Activated T-helper 2 cell treated with anti-CD3 and anti-CD28 coated beads, Interferon-gamma antibody, Interleukin-2, Interleukin-4, amounts not matched to agents 10 μg/mL and 5 μg/mL and 100 μg/mL, durations not matched to agents 14 hours and 24 hours and 36 hours (primary cell): ENCODE results near the gene PXDC1. TPM values are rescaled to one million over a fixed set of nuclear protein-coding genes. Genes with fewer than 3 reads are reported as not detected.

Experiments
- DNase-seq: peaks from one replicate; pipeline ENCODE4 v3.0.0; 2021; ENCODE audit warnings: low spot score
- H3K27ac Mint-ChIP-seq: one replicate; pipeline ENCODE4 v1.8.0; 2021; ENCODE audit warnings: mixed read lengths
- H3K27me3 Mint-ChIP-seq: one replicate; pipeline ENCODE4 v1.8.0; 2021; ENCODE audit warnings: low read depth, mixed read lengths
- H3K36me3 Mint-ChIP-seq: one replicate; pipeline ENCODE4 v1.8.0; 2021; ENCODE audit warnings: low read depth, mixed read lengths
- H3K4me1 Mint-ChIP-seq: one replicate; pipeline ENCODE4 v1.8.0; 2021; ENCODE audit warnings: low read depth, mixed read lengths
- H3K4me3 Mint-ChIP-seq: one replicate; pipeline ENCODE4 v1.8.0; 2021; ENCODE audit warnings: low read depth, mild to moderate bottlenecking, moderate library complexity, mixed read lengths
- H3K9me3 Mint-ChIP-seq: one replicate; pipeline ENCODE4 v1.8.0; 2021; ENCODE audit warnings: mixed read lengths
- intact Hi-C: fragments of 100-400 bp; cut with micrococcal nuclease; formaldehyde crosslinking; loops from one replicate; pipeline ENCODE4 v1.15.1; 2023
- total RNA-seq: library from RNA; stranded (reverse); gene quantifications from 2 replicates; pipeline ENCODE4 v1.2.3, GENCODE V29; 2022

PXDC1 gene
- total RNA-seq, 1 donor from 2014 or later, result 1.1 TPM

GRCh38 chr6:3753228-3753835 lies 1.8 kb upstream of the PXDC1 start:
- no peaks in the 10 kb centered on the region for H3K36me3 Mint-ChIP-seq
- no peak for DNase-seq
- H3K4me3 Mint-ChIP-seq, result no peak overlapping the region
- H3K9me3 Mint-ChIP-seq, result no peaks in the 10 kb centered on the region
- intact Hi-C loops, result no loop called here
- peaks cover 54% of the 10 kb centered on the region for H3K27me3 Mint-ChIP-seq
- H3K4me1 Mint-ChIP-seq, result peaks cover 2% of the 10 kb centered on the region
- no peak overlapping the region for H3K27ac Mint-ChIP-seq

GRCh38 chr6:3752531-3753227 lies 1.2 kb upstream of the PXDC1 start:
- Mint-ChIP-seq H3K9me3 (no peaks in the 10 kb centered on the region), H3K27ac (no peak overlapping the region), H3K36me3 (no peaks in the 10 kb centered on the region), H3K4me3 (peak overlapping the region; percentile 74), H3K4me1 (peaks cover 2% of the 10 kb centered on the region), H3K27me3 (peaks cover 60% of the 10 kb centered on the region)
- intact Hi-C loops, result no loop called here
- DNase-seq, result no peak

GRCh38 chr6:3751730-3752530 lies 417 bp upstream of the PXDC1 start:
- peaks cover 2% of the 10 kb centered on the region for H3K4me1 Mint-ChIP-seq
- no peaks in the 10 kb centered on the region for H3K9me3 Mint-ChIP-seq
- peaks cover 66% of the 10 kb centered on the region for H3K27me3 Mint-ChIP-seq
- intact Hi-C loops, result no loop called here
- H3K27ac Mint-ChIP-seq, result no peak overlapping the region
- H3K4me3 Mint-ChIP-seq, result peak overlapping the region; percentile 46
- H3K36me3 Mint-ChIP-seq, result no peaks in the 10 kb centered on the region
- DNase-seq, result peak; percentile 54

GRCh38 chr6:3750317-3751076 lies 1.0 kb downstream of the PXDC1 start:
- peaks cover 2% of the 10 kb centered on the region for H3K4me1 Mint-ChIP-seq
- peaks cover 61% of the 10 kb centered on the region for H3K27me3 Mint-ChIP-seq
- intact Hi-C loops, result no loop called here
- no peak overlapping the region for H3K27ac Mint-ChIP-seq
- DNase-seq, result no peak
- H3K9me3 Mint-ChIP-seq, result no peaks in the 10 kb centered on the region
- H3K36me3 Mint-ChIP-seq, result no peaks in the 10 kb centered on the region
- H3K4me3 Mint-ChIP-seq, result no peak overlapping the region

- intact Hi-C loops, result loop anchor here (2.0 kb wide), 1 partner anchor 137 kb away; no protein-coding TSS in a partner anchor
- Mint-ChIP-seq H3K9me3 (no peaks in the 10 kb centered on the region), H3K27ac (no peak overlapping the region), H3K4me1 (peaks cover 2% of the 10 kb centered on the region), H3K4me3 (no peak overlapping the region), H3K27me3 (peaks cover 59% of the 10 kb centered on the region), H3K36me3 (no peaks in the 10 kb centered on the region)
- DNase-seq, result no peak
Observed at GRCh38 chr6:3749977-3750316, 1.6 kb downstream of the PXDC1 start.

- Mint-ChIP-seq H3K4me1 (peaks cover 2% of the 10 kb centered on the region), H3K9me3 (no peaks in the 10 kb centered on the region), H3K36me3 (no peaks in the 10 kb centered on the region), H3K27ac (no peak overlapping the region), H3K4me3 (no peak overlapping the region), H3K27me3 (peaks cover 53% of the 10 kb centered on the region)
- no peak for DNase-seq
- intact Hi-C loops, result loop anchor here (2.0 kb wide), 1 partner anchor 138 kb away; no protein-coding TSS in a partner anchor
Observed at GRCh38 chr6:3749067-3749841, 2.3 kb downstream of the PXDC1 start.

- intact Hi-C loops, result loop anchor here (1.0 to 2.0 kb wide), 2 partner anchors 138 to 260 kb away; no protein-coding TSS in a partner anchor
- no peaks in the 10 kb centered on the region for H3K36me3 Mint-ChIP-seq
- no peaks in the 10 kb centered on the region for H3K9me3 Mint-ChIP-seq
- no peak overlapping the region for H3K27ac Mint-ChIP-seq
- no peak overlapping the region for H3K4me3 Mint-ChIP-seq
- H3K4me1 Mint-ChIP-seq, result peaks cover 2% of the 10 kb centered on the region
- DNase-seq, result peak; percentile 16
- H3K27me3 Mint-ChIP-seq, result peaks cover 46% of the 10 kb centered on the region
Observed at GRCh38 chr6:3748208-3749066, 3.1 kb downstream of the PXDC1 start.

GRCh38 chr6:3747100-3747737 lies 4.3 kb downstream of the PXDC1 start:
- Mint-ChIP-seq H3K4me3 (no peak overlapping the region), H3K27me3 (peaks cover 36% of the 10 kb centered on the region), H3K4me1 (peaks cover 5% of the 10 kb centered on the region), H3K9me3 (no peaks in the 10 kb centered on the region), H3K27ac (no peak overlapping the region), H3K36me3 (no peaks in the 10 kb centered on the region)
- intact Hi-C loops, result no loop called here
- DNase-seq, result no peak

- Mint-ChIP-seq H3K36me3 (no peaks in the 10 kb centered on the region), H3K27me3 (peaks cover 40% of the 10 kb centered on the region), H3K4me3 (no peak overlapping the region), H3K9me3 (no peaks in the 10 kb centered on the region), H3K4me1 (peaks cover 6% of the 10 kb centered on the region), H3K27ac (no peak overlapping the region)
- DNase-seq, result no peak
- intact Hi-C loops, result no loop called here
Observed at GRCh38 chr6:3746696-3747095, 4.8 kb downstream of the PXDC1 start.

GRCh38 chr6:3746119-3746691 lies 5.3 kb downstream of the PXDC1 start:
- no peak for DNase-seq
- Mint-ChIP-seq H3K27ac (no peak overlapping the region), H3K4me3 (no peak overlapping the region), H3K36me3 (no peaks in the 10 kb centered on the region), H3K27me3 (peaks cover 43% of the 10 kb centered on the region), H3K4me1 (peaks cover 6% of the 10 kb centered on the region), H3K9me3 (no peaks in the 10 kb centered on the region)
- intact Hi-C loops, result no loop called here
